ENCODE results near the gene CHRM2.

The CHRM2 gene

DNA sequence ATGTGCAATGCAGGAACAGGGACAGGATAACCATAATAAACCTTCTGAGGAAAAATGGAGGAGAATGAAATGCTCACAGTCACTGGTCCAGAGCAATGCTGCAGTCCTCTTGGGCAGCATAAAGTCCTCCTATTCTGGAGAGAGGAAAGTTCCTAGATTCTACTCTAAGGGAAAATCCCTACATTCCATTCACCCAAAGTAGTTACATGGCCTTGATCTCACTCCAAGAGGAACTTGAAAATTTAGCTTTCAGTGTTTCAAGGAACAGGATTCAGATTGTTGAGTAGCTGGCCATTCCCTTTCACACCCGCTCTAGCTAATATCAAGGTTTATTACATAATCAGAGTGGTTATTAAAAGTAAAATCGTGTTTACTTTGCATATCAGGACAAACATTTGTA is 168.3 kb downstream of the CHRM2 start:
- no peak for DNase-seq (ENCODE audit: low spot score)

DNA sequence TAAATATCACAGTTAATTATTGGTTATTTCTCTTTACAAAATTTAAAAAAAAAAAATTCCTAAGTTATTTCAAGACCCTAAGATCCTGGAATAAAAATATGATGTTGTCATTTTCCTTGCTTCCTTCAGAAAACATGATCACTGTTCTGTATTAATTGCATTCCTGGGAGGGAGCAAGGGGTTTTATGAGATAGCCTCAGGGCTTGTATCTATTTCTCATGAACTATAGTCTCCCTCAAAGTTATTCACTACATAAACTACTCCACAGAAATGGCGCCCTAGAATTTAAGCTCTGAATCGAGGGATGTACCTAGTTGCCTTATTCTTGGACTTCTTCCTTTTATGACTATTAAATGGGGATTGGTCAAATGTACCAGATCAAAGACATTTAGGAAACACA is 170.3 kb downstream of the CHRM2 start:
- DNase-seq (ENCODE audit: low spot score): no peak

DNA sequence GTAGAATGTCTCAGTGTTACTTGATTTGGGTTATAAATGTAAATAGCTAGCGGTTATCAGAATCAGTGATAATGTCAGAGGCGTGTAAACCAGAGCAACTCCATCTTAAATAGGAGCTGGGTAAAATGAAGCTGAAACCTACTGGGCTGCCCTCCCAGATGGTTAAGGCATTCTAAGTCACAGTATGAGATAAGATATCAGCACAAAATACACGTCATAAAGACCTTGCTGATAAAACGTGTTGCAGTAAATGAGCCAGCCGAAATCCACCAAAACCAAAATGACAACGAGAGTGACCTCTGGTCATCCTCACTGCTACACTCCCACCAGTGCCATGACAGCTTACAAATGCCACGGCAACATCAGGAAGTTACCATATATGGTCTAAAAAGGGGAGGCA is 172.3 kb downstream of the CHRM2 start:
- DNase-seq (ENCODE audit: low spot score): no peak

DNA sequence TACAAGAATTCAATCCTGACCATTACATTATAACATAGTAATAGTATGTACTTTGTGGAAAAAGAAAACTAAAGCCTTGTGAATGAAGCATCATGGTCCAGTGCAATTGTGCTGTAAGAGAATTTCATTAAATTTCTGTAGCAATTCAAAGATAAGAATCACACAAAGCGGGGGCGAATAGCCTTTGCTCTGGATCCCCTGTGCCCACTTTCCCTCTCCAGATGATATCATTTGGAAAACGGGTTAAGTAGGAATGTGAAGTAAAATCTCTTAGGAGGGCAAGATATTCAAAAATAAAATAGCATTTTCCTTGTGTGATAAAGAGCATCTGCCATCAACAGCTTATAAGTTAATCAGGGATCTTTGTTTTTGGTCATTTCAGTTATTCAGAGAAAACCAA is 177.1 kb downstream of the CHRM2 start:
- no peak for DNase-seq (ENCODE audit: low spot score)

DNA sequence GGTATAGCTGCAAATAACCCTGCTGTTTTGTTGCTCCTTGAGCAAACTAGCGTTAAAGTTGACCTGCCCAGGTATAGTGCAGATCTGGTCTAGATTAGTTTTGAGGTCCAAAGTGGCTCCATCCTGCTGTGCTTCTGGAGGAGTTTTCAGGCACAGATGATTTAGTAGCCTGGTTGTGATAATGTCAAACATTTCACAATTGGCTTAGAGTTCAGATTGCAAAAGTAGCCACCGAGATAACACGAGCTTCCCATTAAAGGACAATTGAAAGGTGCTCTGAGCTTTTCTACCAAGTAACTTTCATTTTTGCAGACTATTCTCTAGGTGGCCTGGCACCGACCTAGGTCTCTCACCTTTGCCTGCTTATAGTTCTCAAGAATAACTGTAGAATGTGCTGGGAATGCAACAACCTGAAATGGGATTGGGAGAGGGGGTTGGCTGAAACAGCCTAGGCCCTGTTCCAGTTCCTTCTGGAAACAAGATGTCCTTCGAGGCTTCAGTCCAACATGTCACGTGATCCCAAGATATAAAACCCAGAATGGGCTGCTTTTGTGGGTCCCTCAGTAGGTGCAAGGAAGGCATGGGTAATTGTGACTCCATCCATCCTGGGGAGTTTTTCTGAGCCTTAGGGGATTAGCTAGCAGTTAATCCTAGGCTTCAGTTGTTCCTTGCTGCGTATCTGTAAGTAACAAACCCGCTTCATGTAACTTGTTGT is 201.0 kb downstream of the CHRM2 start:
- no peak for DNase-seq (ENCODE audit: low spot score)
